Stimulated activated naive CD8-positive, alpha-beta T cell treated with anti-CD3 and anti-CD28 coated beads, Interleukin-15, Interleukin-2, amounts not matched to agents 100 ng/mL and 50 ng/mL, for 24 hours (primary cell): ENCODE measurements around the gene IER5.

Source experiments
- H3K27ac Mint-ChIP-seq: one replicate; pipeline ENCODE4 v1.8.0; 2021; ENCODE audit warnings: mild to moderate bottlenecking, mixed read lengths
- H3K27me3 Mint-ChIP-seq: one replicate; pipeline ENCODE4 v1.8.0; 2021; ENCODE audit warnings: mixed read lengths
- H3K36me3 Mint-ChIP-seq: one replicate; pipeline ENCODE4 v1.8.0; 2021; ENCODE audit warnings: low read depth, mixed read lengths
- H3K4me1 Mint-ChIP-seq: one replicate; pipeline ENCODE4 v1.8.0; 2021; ENCODE audit warnings: low read depth, mixed read lengths
- H3K4me3 Mint-ChIP-seq: one replicate; pipeline ENCODE4 v1.8.0; 2021; ENCODE audit warnings: mild to moderate bottlenecking, mixed read lengths
- H3K9me3 Mint-ChIP-seq: one replicate; pipeline ENCODE4 v1.8.0; 2021; ENCODE audit warnings: mixed read lengths

Gene IER5

GRCh38 chr1:181062836-181063428 lies 25.6 kb upstream of the IER5 start:
- peak overlapping the region; percentile 74 for H3K4me3 Mint-ChIP-seq
- H3K27ac Mint-ChIP-seq = peak overlapping the region; percentile 91
- H3K4me1 Mint-ChIP-seq = peaks cover 30% of the 10 kb centered on the region
- no peaks in the 10 kb centered on the region for H3K27me3 Mint-ChIP-seq
- H3K36me3 Mint-ChIP-seq = peaks cover 15% of the 10 kb centered on the region
- peaks cover 13% of the 10 kb centered on the region for H3K9me3 Mint-ChIP-seq

GRCh38 chr1:181064011-181064623 lies 24.4 kb upstream of the IER5 start:
- peaks cover 30% of the 10 kb centered on the region for H3K4me1 Mint-ChIP-seq
- no peaks in the 10 kb centered on the region for H3K27me3 Mint-ChIP-seq
- H3K27ac Mint-ChIP-seq = peak overlapping the region; percentile 37
- peaks cover 11% of the 10 kb centered on the region for H3K9me3 Mint-ChIP-seq
- H3K4me3 Mint-ChIP-seq = no peak overlapping the region
- peaks cover 12% of the 10 kb centered on the region for H3K36me3 Mint-ChIP-seq

- Mint-ChIP-seq H3K27ac (no peak overlapping the region), H3K9me3 (peaks cover 5% of the 10 kb centered on the region), H3K4me1 (peaks cover 30% of the 10 kb centered on the region), H3K4me3 (no peak overlapping the region), H3K36me3 (peaks cover 6% of the 10 kb centered on the region), H3K27me3 (no peaks in the 10 kb centered on the region)
These were observed 23.8 kb upstream of the IER5 start for GRCh38 chr1:181064702-181065101.

- H3K27me3 Mint-ChIP-seq = peaks cover 23% of the 10 kb centered on the region
- no peaks in the 10 kb centered on the region for H3K9me3 Mint-ChIP-seq
- H3K4me1 Mint-ChIP-seq = peaks cover 4% of the 10 kb centered on the region
- no peaks in the 10 kb centered on the region for H3K36me3 Mint-ChIP-seq
- H3K4me3 Mint-ChIP-seq = no peak overlapping the region
- no peak overlapping the region for H3K27ac Mint-ChIP-seq
These were observed 14.9 kb upstream of the IER5 start for GRCh38 chr1:181073638-181074037.

- no peak overlapping the region for H3K4me3 Mint-ChIP-seq
- no peaks in the 10 kb centered on the region for H3K36me3 Mint-ChIP-seq
- H3K9me3 Mint-ChIP-seq = no peaks in the 10 kb centered on the region
- no peak overlapping the region for H3K27ac Mint-ChIP-seq
- peaks cover 23% of the 10 kb centered on the region for H3K27me3 Mint-ChIP-seq
- peaks cover 11% of the 10 kb centered on the region for H3K4me1 Mint-ChIP-seq
These were observed 12.6 kb upstream of the IER5 start for GRCh38 chr1:181075766-181076350.

GRCh38 chr1:181076852-181077251 lies 11.6 kb upstream of the IER5 start:
- Mint-ChIP-seq H3K27me3 (peaks cover 23% of the 10 kb centered on the region), H3K4me1 (peaks cover 11% of the 10 kb centered on the region), H3K36me3 (no peaks in the 10 kb centered on the region), H3K27ac (no peak overlapping the region), H3K9me3 (no peaks in the 10 kb centered on the region), H3K4me3 (no peak overlapping the region)

- Mint-ChIP-seq H3K4me1 (peaks cover 11% of the 10 kb centered on the region), H3K4me3 (no peak overlapping the region), H3K27ac (no peak overlapping the region), H3K36me3 (no peaks in the 10 kb centered on the region), H3K27me3 (peaks cover 23% of the 10 kb centered on the region), H3K9me3 (no peaks in the 10 kb centered on the region)
These were observed 10.8 kb upstream of the IER5 start for GRCh38 chr1:181077576-181078242.

GRCh38 chr1:181079382-181079781 lies 9.1 kb upstream of the IER5 start:
- H3K27ac Mint-ChIP-seq = no peak overlapping the region
- peaks cover 15% of the 10 kb centered on the region for H3K4me1 Mint-ChIP-seq
- peaks cover 23% of the 10 kb centered on the region for H3K27me3 Mint-ChIP-seq
- no peaks in the 10 kb centered on the region for H3K36me3 Mint-ChIP-seq
- no peaks in the 10 kb centered on the region for H3K9me3 Mint-ChIP-seq
- no peak overlapping the region for H3K4me3 Mint-ChIP-seq

GRCh38 chr1:181079920-181080319 lies 8.6 kb upstream of the IER5 start:
- H3K27me3 Mint-ChIP-seq = peaks cover 20% of the 10 kb centered on the region
- no peaks in the 10 kb centered on the region for H3K9me3 Mint-ChIP-seq
- H3K4me1 Mint-ChIP-seq = peaks cover 20% of the 10 kb centered on the region
- H3K27ac Mint-ChIP-seq = no peak overlapping the region
- H3K4me3 Mint-ChIP-seq = no peak overlapping the region
- no peaks in the 10 kb centered on the region for H3K36me3 Mint-ChIP-seq

- Mint-ChIP-seq H3K9me3 (no peaks in the 10 kb centered on the region), H3K4me1 (peaks cover 20% of the 10 kb centered on the region), H3K27ac (no peak overlapping the region), H3K36me3 (no peaks in the 10 kb centered on the region), H3K27me3 (peaks cover 20% of the 10 kb centered on the region), H3K4me3 (no peak overlapping the region)
These were observed 7.9 kb upstream of the IER5 start for GRCh38 chr1:181080556-181080955.

- H3K36me3 Mint-ChIP-seq = no peaks in the 10 kb centered on the region
- no peak overlapping the region for H3K27ac Mint-ChIP-seq
- peaks cover 17% of the 10 kb centered on the region for H3K27me3 Mint-ChIP-seq
- H3K4me1 Mint-ChIP-seq = peaks cover 20% of the 10 kb centered on the region
- no peak overlapping the region for H3K4me3 Mint-ChIP-seq
- no peaks in the 10 kb centered on the region for H3K9me3 Mint-ChIP-seq
These were observed 7.1 kb upstream of the IER5 start for GRCh38 chr1:181081395-181081794.

GRCh38 chr1:181083842-181084605 lies 4.5 kb upstream of the IER5 start:
- H3K27me3 Mint-ChIP-seq = no peaks in the 10 kb centered on the region
- peaks cover 4% of the 10 kb centered on the region for H3K36me3 Mint-ChIP-seq
- no peak overlapping the region for H3K27ac Mint-ChIP-seq
- H3K4me1 Mint-ChIP-seq = peaks cover 33% of the 10 kb centered on the region
- H3K9me3 Mint-ChIP-seq = no peaks in the 10 kb centered on the region
- no peak overlapping the region for H3K4me3 Mint-ChIP-seq

GRCh38 chr1:181084606-181084969 lies 3.9 kb upstream of the IER5 start:
- no peak overlapping the region for H3K27ac Mint-ChIP-seq
- peaks cover 28% of the 10 kb centered on the region for H3K4me1 Mint-ChIP-seq
- H3K4me3 Mint-ChIP-seq = no peak overlapping the region
- peaks cover 6% of the 10 kb centered on the region for H3K36me3 Mint-ChIP-seq
- no peaks in the 10 kb centered on the region for H3K27me3 Mint-ChIP-seq
- no peaks in the 10 kb centered on the region for H3K9me3 Mint-ChIP-seq

- H3K4me1 Mint-ChIP-seq = peaks cover 31% of the 10 kb centered on the region
- no peaks in the 10 kb centered on the region for H3K9me3 Mint-ChIP-seq
- H3K27ac Mint-ChIP-seq = no peak overlapping the region
- no peaks in the 10 kb centered on the region for H3K27me3 Mint-ChIP-seq
- H3K36me3 Mint-ChIP-seq = peaks cover 21% of the 10 kb centered on the region
- H3K4me3 Mint-ChIP-seq = no peak overlapping the region
These were observed 2.4 kb upstream of the IER5 start for GRCh38 chr1:181086091-181086490.

GRCh38 chr1:181086926-181087325 lies 1.6 kb upstream of the IER5 start:
- Mint-ChIP-seq H3K27me3 (no peaks in the 10 kb centered on the region), H3K4me3 (peak overlapping the region; percentile 95), H3K4me1 (peaks cover 39% of the 10 kb centered on the region), H3K9me3 (no peaks in the 10 kb centered on the region), H3K36me3 (peaks cover 30% of the 10 kb centered on the region), H3K27ac (peak overlapping the region; percentile 98)
